Right lobe of liver (tissue), 6 donors: ENCODE measurements around the gene SPEM1. TPM values are rescaled to one million over a fixed set of nuclear protein-coding genes. Genes with fewer than 3 reads are reported as not detected.

ENCODE experiments used
- ATAC-seq, 4 donors: fragments of 200-7000 bp; cut with Tn5 transposase; one replicate each; pipeline ENCODE4 v1.9.1; 2020; ENCODE audit warnings: mild to moderate bottlenecking in 4 of 4, moderate library complexity in 4 of 4
- DNase-seq, 3 donors: peaks; one replicate each; pipeline ENCODE4 v3.0.0-alpha.2; 2020
- H3K27ac ChIP-seq, 3 donors: fragments of 200-600 bp; one replicate each; pipeline ENCODE4 v1.8.0; 2022
- H3K27me3 ChIP-seq, 2 donors: fragments of 200-600 bp; one replicate each; pipeline ENCODE4 v1.8.0; 2022
- H3K36me3 ChIP-seq, 4 donors: fragments of 200-600 bp; sonication (generic) in 1 of 4; one replicate each; pipeline versions ENCODE4 v1.5.1 to v1.8.0; 2017 to 2022; ENCODE audit warnings: control low read depth in 1 of 4
- H3K4me1 ChIP-seq, 4 donors: fragments of 200-600 bp; sonication (generic) in 1 of 4; one replicate each; pipeline versions ENCODE4 v1.5.1 to v1.8.0; 2017 to 2022; ENCODE audit warnings: control low read depth in 1 of 4
- H3K4me3 ChIP-seq, 3 donors: fragments of 200-600 bp; one replicate each; pipeline ENCODE4 v1.8.0; 2022
- H3K9me3 ChIP-seq, 4 donors: fragments of 200-600 bp; sonication (generic) in 1 of 4; one replicate each; pipeline versions ENCODE4 v1.5.1 to v1.8.0; 2017 to 2022; ENCODE audit warnings: control low read depth in 1 of 4
- POLR2A ChIP-seq: fragments of 450-650 bp; IDR thresholded peaks from one replicate; pipeline ENCODE4 v1.6.1; 2017; ENCODE audit warnings: antibody characterized with exemption, mild to moderate bottlenecking
- WGBS: methylation state at CpG from one replicate; pipeline ENCODE4 v1.1.6; 2018; ENCODE audit warnings: low coverage, low lambda C conversion rate; ENCODE audit not compliant: insufficient coverage; ENCODE audit errors: missing lambda C conversion rate; 5-methylcytosine and 5-hydroxymethylcytosine counted together
- intact Hi-C, 2 donors: fragments of 100-400 bp; cut with DNase I; formaldehyde crosslinking; loops; one replicate each; pipeline versions ENCODE4 v1.11.2 to v1.14.1; 2022
- total RNA-seq, 6 experiments: library from RNA; depleted of rRNA in 2 of 6; stranded (reverse); fragments of >200 nt in 2 of 6; fragmentation: NEBNext Ultra II Directional in 3 of 6; extraction: Animal tissue kit (Norgen Biotek cat#: 25700) in 3 of 6; gene quantifications; one replicate each; pipeline versions ENCODE4 v1.1.0 to v1.2.4, GENCODE V29; 2016 to 2023
- TF ChIP-seq, protein P1 (sequence below), 4 donors: fragments of 200-600 bp in 3 of 4; fragments of 450-650 bp in 1 of 4; IDR thresholded peaks; one replicate each; pipeline versions ENCODE4 v1.5.1 to v1.8.0; 2016 to 2022; ENCODE audit warnings: antibody characterized with exemption in 4 of 4, mild to moderate bottlenecking in 2 of 4
- donor health status: DM: no; HTN: yes; CAD: no.
- donor health status: DM: no; HTN: no; CAD: no.
- donor health status: DM: no; HTN: no; CAD: no.
- donor health status: DM: no; HTN: yes; CAD: no.
- donor health status: DM: no; HTN: yes; CAD: no.

The SPEM1 gene
- total RNA-seq, 6 experiments from 2014 or later: not detected

DNA sequence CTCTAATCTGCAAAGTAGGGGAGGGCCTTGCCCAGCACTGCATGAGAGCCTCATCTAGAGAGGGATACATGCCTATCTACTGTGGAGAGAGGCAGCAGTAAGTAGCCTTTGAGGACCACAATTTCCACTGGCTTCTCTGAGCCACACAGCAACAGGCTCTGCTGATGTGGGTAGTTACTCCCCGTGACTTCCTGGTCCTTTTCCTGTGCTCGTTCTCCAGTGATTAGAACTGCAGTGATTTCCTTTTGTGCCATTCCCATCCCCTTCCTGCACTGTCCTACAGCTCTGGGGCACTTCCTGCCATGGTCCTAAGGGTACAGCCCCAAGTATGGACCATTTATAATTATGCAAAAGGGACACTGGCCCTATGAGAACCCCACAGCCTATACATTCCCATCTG is 28.8 kb upstream of the SPEM1 start:
- no peaks in the 10 kb centered on the region for H3K9me3 ChIP-seq
- no peak for ATAC-seq
- WGBS: 50% methylated on average over 1 of the region's 2 CpGs
- DNase-seq: no peak
- H3K4me3 ChIP-seq: no peak overlapping the region
- H3K36me3 ChIP-seq: peaks cover 0 to 14% (median 0%) of the 10 kb centered on the region in 4 donors
- H3K4me1 ChIP-seq: peaks cover 0 to 6% (median 0%) of the 10 kb centered on the region in 4 donors
- no peaks in the 10 kb centered on the region for H3K27me3 ChIP-seq
- intact Hi-C loops: no loop called here
- TF ChIP-seq POLR2A: no peak
- TF ChIP-seq, protein P1, sequence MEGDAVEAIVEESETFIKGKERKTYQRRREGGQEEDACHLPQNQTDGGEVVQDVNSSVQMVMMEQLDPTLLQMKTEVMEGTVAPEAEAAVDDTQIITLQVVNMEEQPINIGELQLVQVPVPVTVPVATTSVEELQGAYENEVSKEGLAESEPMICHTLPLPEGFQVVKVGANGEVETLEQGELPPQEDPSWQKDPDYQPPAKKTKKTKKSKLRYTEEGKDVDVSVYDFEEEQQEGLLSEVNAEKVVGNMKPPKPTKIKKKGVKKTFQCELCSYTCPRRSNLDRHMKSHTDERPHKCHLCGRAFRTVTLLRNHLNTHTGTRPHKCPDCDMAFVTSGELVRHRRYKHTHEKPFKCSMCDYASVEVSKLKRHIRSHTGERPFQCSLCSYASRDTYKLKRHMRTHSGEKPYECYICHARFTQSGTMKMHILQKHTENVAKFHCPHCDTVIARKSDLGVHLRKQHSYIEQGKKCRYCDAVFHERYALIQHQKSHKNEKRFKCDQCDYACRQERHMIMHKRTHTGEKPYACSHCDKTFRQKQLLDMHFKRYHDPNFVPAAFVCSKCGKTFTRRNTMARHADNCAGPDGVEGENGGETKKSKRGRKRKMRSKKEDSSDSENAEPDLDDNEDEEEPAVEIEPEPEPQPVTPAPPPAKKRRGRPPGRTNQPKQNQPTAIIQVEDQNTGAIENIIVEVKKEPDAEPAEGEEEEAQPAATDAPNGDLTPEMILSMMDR (IDR thresholded peaks at IDR 0.05): no peak
- no peak overlapping the region for H3K27ac ChIP-seq

DNA sequence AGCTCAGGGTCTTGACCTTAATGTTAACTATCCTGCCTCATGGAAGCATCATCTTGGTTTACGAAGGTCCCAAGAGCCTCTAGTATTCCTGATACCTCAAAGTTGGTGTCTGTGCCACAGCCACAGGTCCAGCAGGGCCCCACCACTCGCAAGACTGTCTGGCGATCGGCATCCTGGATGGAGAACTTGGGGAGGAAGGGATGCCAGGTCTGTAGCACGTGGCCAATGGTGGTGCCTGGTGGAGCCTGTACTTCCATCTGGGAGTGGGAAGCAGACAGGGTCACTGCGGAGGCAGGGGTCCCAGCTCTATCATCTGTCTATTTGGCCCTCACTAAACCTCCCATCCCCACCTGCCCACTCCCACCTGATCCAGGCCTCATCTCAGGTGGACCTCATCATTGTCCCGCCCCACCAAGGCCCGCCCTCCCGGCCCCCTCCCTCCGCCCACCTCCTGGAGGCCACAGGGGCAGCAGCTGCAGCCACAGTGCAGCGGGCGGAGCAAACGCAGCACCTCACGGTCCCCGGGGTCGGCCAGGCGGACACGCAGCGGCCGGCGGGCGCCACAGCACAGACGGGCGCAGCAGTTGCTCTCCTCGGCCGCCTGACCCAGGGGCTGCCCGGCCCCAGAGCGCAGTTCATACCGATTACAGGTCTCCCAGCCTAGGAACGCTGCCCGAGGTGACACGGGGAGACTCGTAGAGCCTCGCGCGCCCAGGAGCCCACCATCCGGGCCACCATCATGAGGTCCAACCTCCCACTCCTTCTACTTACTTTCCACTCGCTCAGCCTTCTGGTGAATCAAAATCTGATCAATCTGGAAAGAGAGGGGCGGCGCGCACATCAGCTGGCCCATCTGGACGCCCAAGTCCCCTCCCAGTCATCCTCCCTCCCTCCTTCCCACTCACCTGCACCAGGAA is 27.2 kb upstream of the SPEM1 start:
- H3K4me1 ChIP-seq: peaks cover 0 to 6% (median 0%) of the 10 kb centered on the region in 4 donors
- no peaks in the 10 kb centered on the region for H3K27me3 ChIP-seq
- H3K9me3 ChIP-seq: no peaks in the 10 kb centered on the region
- DNase-seq: peak in 1 of 3 donors; percentile 53
- H3K4me3 ChIP-seq: peak overlapping the region in 2 of 3 donors; percentile 63 to 84
- TF ChIP-seq, protein P1 (IDR thresholded peaks at IDR 0.05): no peak
- no peak for TF ChIP-seq POLR2A
- H3K36me3 ChIP-seq: peaks cover 0 to 14% (median 0%) of the 10 kb centered on the region in 4 donors
- 77% methylated on average over 6 of the region's 42 CpGs for WGBS
- intact Hi-C loops: no loop called here
- ATAC-seq: no peak
- H3K27ac ChIP-seq: no peak overlapping the region

DNA sequence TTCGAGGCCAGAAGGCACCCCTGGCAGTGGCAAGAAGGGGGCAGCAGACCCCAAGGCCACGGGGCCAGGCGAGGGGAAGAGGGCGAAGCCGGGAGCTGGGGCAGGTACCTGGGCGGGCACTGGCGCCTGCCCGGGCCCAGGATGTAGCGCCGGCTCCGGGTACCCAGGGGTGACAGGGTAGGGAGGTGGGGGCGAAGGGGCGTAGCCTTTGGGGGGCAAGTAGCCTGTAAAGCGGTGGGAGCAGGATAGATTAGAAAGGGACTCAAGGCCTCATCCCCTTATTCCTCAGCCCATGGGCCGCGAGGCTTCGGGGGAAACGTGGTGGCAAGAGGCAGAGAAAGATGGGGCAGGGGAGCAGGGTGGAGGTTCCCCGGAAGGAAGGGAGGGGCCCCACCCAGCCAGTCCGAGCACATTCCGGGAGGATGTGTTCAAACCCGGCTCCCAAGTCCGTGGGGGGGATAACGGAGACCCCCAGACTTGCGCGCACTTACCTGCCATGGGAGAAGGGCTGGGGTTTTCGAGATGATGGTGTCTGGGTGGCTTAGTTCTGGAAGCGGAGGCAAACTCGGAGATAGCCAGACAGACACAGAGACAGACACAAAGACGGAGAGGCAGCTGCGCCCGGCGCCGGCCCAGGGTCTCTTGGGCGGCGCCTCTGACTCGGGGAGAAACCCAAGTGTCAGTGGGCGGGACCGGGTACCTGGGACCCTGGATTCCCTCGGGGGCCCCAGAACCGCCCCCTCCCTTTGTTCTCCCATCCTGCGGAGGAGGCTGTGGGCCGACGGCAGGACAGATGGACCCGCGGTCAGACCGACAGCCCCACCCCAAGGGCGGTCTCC is 26.3 kb upstream of the SPEM1 start:
- ATAC-seq (peak; percentile 6 to 19 (median 13)), DNase-seq (peak in 1 of 3 donors; percentile 59)
- TF ChIP-seq POLR2A: no peak
- Histone ChIP-seq H3K4me1 (peaks cover 0 to 6% (median 0%) of the 10 kb centered on the region in 4 donors), H3K27ac (peak overlapping the region; percentile 84 to 95 (median 92)), H3K4me3 (peak overlapping the region; percentile 60 to 84 (median 63)), H3K36me3 (peaks cover 0 to 7% (median 0%) of the 10 kb centered on the region in 4 donors), H3K9me3 (no peaks in the 10 kb centered on the region), H3K27me3 (no peaks in the 10 kb centered on the region)
- WGBS: 23% methylated on average over 18 of the region's 48 CpGs
- intact Hi-C loops: no loop called here

DNA sequence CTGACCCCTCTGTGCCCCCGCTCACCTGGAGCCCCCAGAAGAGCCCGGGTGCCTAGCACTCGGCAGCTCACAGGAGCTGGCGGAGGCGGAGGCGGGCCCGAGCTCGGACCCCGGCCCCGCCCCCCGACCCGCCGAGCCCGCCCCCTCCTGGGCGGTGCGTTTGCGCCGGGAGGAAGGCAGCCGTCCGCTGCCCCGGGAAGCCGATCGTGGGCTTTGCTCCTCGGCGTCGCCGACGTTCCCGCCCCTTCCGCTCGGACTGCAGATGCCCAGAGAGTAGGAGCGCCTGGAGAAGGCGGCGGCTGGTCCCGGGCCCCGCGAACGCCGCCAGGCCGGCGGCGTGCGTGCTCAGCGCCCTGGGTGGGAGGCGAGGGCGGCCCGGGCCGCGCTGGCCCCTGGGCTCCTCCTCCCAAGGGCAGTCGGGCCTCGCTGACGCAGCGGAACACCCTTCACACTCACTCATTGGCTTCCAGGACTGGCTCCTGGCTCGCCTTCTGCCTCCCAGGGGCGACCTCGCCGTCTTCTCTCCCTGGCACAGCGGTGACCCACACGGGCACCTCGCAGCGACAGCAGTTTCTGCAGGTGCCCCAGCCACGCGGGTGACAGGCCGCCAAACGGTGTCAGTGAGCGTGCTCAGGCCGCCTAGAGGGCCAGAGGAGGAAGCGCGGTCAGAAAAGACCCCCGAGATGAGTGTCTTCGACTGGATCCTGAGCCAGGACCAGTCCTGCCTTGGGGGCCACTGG is 25.5 kb upstream of the SPEM1 start, which contains the start of gene PLSCR3:
Gene PLSCR3, minus strand, starts transcription at position 74 of the 740 bp plus-strand sequence. CDS start 415 bp downstream, outside the sequence.
- Histone ChIP-seq H3K4me3 (peak within 1 kb of the TSS; percentile 60 to 84 (median 63)), H3K9me3 (no peaks in the 10 kb centered on the region), H3K27ac (peak within 1 kb of the TSS; percentile 84 to 95 (median 92)), H3K36me3 (peaks cover 0 to 2% (median 0%) of the 10 kb centered on the region in 4 donors), H3K27me3 (no peaks in the 10 kb centered on the region), H3K4me1 (peaks cover 0 to 6% (median 0%) of the 10 kb centered on the region in 4 donors)
- intact Hi-C loops: no loop called here
- DNase-seq (peak; percentile 92 to 95 (median 94)), ATAC-seq (peak; percentile 86 to 96 (median 93))
- WGBS: 1% methylated on average over 17 of the region's 71 CpGs
- TF ChIP-seq, protein P1 (IDR thresholded peaks at IDR 0.05): peak; percentile 17 to 36 (median 30)
- peak; percentile 90 for TF ChIP-seq POLR2A
